NCI-H2029 (cell line): Measurements from ENCODE around the gene PIGO.

ENCODE experiments used
- DNase-seq: peaks from one replicate; lab custom pipeline; 2025; lab: John Stamatoyannopoulos, UW

PIGO gene

DNA sequence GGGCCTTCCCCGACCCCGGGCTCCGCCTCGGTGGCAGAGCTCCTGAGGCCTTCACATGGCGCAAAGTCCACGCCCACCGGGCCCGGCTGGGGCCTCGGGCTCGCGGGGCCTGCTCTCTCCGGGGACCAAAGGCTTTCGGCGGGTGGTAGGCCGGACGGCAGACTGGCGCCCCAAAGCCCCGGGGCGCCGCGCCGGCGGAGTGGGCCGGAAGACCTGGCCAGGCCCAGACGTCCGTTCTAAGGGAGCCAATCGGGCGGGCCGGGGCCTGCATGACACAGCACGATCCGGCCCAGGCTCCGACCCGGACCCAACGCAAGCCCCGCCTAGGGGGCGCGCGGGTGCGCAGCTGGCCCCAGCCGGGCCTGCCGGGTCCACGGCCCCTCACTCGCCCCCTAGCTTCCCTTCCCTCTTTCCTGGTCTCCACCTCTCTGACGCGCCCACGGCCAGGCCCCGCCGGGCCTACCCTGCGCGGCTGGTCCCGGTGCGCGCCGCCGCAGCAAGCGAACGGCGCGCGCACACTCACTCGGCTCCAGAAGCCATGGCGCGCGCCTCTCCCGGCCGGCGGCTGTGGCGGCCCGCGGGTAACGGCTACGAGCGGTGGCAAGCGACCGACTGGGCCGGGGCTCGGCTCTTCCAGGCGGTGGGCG is 24.5 kb downstream of the PIGO start:
- DNase-seq: peak; percentile 58

DNA sequence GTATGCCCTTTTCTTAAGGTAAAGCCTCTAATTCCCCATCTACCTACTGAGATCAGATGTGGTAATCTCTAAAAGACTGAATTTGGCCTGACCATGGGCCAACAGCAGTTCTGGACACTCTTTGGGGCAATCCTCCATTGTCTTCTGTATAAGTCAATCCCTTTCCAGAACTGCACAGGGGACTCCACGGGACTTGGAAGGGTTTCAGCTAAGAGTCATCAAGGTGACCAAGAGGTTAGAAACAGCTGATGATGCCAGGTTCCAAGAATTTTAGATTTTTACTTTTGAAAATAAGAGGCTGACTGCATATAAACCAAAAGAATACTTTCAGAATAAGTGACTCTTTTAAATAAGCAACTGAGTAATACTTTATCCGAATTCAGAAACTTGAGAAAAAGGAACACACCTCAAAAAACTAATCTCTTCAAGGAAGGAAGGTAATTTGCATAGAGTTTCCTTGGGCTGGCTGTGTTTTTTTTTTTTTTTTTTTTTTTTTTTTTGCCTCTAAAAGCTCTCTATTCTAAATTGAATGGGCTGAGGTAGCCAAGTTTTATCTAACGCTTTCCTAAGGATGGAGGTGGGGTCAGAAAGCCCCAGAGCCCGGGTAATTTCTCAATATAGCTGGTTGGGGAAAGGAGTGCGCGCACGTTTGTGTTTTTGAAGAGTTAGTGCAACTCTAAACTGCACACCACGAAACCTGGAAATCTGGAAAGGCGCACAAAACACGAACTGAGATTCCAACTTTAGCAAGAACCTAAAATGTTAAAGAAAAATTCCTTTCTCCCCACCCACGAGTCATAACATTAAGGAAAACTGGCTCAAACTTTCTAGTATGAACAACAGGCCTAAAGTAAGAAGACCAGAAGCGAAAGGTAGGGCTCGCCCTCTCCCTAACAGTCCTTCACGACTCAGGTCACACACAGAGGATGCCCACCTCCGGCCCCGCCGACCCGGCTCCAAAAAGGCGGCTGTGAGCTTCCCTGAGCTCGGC is 25.3 kb downstream of the PIGO start:
- DNase-seq: no peak

DNA sequence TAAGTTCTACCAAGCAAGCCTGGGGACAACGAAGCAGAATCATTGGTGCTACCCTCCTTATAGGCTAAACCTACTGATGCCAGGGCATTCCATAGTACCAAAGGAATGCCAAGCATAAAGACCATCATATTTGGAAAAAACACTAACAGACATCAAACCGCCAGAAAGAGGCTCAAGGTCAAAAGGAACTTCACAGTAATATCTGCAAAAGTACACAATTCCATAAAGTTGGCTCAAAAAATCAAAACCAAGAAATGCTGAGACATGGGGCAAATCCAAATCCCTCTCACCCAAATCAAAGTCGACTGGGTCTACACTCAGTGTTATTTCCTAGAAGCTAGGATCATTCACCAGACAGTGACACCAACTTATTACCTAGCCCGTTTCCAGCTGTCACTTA is 27.4 kb downstream of the PIGO start:
- no peak for DNase-seq

DNA sequence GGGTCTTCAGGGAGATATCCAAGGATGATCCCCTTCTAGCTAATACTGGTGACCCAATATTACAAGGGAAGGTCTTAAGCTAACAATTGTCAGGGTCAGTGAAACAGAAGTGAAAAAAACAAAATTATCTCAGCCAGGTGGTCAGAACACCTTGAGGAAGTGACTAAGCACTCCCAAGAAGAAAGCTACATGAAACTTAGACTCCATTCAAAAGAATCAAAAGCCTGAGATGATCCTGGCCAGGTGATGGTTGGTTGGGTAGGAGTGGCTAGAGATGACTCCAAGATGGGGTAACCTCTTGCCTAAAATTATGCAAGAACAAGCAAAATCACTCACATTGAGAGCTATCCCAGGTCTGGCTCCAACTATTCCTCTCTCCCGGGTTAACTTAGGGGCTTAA is 29.3 kb downstream of the PIGO start:
- DNase-seq: no peak

DNA sequence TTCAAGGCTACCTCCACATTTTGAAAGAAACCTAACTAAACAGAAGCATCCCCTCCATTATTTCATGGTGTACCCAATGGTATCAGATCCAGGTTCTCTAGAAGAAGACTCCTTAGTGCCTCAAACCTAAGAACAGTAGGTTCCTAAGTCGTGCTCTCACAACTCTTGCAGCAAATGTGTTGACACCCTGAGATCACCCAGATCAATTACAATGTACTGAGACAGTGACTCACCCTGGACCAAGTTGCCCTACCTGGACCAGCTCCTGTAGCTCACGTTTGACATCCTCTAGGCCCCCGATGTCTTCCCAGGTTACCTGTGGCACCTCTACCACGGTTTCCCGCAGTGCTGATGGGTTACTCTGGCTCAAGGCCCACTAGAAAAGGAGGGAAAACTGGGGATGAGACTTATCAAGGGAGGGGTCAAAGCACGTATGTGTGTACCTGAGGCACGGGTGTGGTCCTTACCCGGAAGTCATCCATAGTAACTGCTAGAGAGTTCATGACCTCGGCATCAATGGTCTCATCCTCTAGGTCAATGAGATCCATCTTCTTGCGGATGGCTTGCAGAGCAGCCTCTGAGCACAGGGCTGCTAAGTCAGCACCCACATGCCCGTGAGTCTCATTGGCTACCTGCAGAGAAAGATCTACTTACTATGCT is 35.7 kb downstream of the PIGO start:
- no peak for DNase-seq

DNA sequence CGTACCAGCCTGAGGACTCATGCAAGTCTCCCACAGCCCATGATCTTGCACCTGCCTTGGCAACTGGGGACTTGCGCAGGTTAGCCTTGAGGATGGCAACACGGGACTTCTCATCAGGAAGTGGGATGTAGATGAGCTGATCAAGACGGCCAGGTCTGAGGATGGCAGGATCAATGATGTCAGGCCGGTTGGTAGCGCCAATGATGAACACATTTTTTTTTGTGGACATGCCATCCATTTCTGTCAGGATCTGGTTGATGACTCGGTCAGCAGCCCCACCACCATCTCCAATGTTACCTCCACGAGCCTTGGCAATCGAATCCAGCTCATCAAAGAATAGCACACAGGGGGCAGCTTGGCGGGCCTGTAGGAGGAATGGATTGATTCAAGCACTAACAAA is 37.0 kb downstream of the PIGO start:
- DNase-seq: no peak

DNA sequence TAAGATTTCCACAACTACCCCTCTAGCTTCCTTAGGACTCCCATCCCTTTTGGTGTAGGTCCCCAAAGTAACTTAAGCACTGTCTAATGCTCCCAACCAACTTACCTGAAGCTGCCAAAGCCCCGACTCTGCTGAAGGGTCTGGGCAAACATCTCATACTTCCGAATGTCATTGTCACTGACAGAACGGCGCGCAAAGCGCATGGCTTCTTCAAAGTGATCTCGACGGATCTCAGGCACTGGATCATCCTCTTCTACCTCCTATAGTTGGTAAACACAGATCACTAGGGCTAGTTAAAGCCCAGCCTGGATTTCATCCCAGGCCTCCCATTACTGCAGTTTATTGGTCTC is 39.1 kb downstream of the PIGO start:
- no peak for DNase-seq

DNA sequence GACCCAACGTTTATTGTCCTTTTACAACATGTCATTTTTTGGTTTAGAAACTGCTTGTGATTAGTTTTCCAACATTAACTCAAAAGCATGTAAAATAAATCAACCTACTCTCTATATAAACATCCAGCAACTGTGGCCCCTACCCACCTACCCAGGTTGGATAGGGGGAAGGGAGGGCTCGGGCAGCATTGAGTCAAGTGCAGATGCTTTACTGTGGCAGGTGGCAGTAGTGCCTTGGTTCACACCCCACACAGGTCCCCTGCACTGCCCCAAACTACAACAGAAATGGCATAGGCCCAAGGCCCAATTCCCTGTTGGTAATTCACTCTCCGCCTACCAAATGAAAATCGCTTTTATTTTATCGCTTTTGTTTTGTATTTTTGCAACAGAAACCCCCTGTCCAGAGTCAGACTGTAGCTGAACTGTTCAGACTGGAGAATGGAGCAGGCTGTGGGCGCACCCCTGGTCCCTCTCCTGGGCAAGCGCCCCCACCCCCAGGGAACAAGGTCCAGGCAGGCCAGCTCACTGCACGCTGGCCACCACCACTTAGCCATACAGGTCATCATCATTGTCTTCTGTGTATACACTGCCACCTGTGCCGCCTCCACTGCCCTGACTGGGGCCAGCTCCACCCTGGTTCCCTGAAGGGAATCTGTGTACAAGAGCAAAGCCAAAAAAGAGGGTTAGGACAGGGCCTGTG is 39.7 kb downstream of the PIGO start:
- no peak for DNase-seq

DNA sequence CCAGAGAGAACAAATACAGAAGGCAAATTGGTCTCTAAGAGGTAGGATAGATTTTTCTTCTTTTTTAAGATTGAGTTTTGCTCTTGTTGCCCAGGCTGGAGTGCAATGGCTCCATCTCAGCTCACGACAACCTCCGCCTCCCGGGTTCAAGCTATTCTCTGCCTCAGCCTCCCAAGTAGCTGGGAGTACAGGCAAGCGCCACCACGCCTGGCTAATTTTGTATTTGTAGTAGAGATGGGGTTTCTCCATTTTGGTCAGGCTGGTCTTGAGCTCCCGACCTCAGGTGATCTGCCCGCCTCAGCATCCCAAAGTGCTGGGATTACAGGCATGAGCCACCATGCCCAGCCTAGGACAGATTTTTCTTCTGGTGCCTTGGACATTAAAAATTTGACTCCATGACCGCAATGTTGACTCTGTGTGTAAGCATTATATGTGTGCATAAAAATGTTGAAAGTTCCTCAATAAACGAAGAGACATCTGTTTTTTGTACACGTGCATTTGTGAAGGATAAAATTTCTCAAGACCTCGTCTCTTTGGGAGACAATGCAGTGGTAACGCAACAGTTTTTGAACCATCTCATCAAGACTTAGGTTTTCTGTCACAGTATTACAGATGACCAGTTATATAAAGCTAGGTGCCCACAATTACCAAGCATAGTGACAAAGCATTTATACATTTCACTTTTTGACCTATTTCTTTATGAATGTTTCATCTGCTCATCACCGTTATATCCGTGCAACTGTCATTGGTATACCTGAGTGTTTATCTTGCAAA is 41.3 kb downstream of the PIGO start:
- no peak for DNase-seq

DNA sequence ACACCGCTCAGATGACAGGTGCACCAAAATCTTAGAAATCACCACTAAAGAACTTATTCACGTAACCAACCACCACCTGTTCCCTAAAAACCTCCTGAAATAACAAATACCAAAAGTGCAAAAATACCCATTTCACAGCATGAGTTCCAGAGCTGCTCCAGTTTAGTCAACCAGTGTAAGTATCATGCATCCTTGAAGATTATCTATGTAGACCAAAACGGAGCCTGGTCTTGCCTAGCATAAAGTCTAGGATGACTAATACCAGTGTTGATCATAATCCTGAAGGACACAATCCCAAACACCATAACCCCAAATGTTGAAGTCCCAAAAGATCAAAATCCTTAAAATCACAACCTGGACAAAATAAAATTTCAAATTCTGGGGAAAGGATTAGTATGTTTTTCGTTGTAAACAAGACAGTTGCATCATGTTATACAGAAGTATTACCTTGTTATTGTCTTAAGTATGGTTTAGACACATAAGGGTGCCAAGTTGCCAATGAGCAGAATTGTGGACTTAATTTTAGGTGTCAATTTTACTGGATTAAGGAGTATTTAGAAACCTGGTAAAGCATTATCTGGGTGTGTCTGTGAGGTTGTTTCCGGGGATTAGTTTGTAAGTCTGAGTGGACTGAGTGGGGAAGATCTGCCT is 42.1 kb downstream of the PIGO start:
- no peak for DNase-seq

DNA sequence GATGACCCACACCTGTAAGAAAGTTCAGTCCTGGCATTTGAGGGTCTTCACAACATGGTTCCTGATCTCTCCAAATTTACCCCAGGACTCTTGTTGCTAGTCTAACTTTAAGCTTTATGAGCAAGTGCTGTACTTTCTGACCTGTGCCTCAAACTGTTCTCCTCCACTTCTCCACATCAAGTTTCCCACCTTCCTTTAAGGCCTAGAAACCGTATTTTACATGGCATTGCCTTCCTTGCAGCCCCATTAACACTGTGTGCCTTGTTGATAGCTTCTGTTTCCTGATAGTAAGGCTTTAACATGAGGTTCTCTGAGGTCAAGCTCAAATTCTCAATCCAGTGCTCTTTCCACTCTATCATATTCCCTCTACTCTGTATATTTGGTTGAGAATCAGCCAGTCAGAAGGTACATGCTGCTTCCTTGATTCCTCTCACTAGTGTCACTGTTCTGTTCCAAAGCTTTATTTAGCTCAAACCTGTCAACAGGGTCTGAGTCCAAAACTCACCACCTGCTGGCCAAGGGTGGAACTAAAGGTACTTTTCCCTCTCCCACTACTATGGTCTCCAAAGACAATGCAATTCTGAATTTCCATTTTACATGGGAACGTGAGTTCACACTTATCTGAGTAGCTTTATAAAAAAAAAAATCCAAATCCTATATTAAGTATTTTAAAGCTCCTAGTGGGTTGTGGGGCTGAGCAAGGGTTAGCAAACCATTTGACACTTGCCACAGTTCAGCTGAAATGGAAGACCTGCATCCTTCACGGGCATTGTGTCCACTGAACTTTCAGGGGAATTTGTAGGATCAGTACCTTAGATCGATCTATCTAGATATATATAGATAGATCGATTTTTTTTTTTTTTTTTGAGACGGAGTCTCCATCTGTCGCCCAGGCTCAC is 45.1 kb downstream of the PIGO start:
- peak; percentile 38 for DNase-seq

DNA sequence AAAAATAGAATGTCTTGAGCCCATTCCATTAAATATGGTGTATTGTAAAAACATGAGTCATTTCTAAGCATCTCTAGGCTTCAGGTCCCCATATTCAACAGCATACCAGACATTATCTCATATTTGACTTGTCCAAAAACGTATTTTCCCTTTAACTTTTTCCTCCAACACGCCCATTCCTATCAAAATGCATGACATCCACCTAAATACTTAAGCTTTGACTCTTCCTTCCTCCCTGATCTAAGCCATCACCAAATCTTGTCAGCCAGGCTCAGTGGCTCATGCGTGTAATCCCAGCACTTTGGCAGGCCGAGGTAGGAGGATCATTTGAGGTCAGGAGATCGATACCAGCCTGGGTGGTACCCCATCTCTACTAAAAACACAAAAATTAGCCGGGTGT is 47.9 kb downstream of the PIGO start:
- no peak for DNase-seq

DNA sequence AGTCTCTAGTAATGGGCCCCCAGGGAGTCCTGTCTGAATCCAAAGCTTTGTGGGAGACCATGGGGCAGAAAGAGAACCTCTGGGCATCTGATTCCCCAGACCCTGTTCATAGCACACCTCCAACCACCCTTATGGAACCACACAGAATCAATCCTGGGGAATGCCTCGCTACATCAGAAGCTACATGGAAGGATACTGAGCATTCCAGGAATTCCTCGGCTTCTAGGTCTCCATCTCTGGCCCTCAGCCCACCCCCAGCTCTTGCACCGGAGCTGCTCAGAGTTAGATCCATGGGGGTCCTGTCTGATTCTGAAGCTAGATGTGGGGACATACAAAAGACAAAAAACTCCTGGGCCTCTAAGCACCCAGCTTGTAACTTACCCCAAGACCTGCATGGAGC is 52.3 kb downstream of the PIGO start:
- DNase-seq: no peak

DNA sequence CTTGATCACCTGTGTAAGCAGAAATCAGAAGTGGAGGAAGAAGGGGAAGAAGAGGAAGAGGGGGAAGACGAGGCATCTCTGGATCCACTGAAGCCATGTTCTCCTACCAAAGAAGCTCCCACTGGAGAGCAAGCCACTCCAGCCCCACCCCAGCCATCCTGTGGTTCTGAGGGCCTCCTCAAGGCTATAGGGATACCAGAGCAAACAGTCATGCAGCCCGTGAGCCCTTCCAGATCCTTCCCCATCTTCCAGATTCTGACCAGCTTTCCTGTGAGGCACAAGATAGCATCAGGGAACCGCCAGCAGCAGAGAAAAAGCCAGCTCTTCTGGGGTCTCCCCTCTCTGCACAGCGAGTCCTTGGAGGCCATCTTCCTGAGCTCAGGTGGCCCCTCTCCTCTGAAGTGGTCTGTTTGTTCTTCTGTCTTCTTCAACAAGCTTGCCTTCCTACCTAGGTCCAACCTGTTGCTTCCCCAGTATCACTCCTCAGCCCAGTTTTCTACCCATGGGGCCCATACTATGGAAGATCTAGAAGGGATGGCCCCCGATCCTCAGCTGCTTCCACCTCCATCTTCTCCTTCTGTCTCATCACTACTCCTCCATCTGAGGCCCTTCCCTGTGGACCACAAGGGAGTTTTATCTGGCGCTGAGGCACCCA is 53.4 kb downstream of the PIGO start:
- no peak for DNase-seq

DNA sequence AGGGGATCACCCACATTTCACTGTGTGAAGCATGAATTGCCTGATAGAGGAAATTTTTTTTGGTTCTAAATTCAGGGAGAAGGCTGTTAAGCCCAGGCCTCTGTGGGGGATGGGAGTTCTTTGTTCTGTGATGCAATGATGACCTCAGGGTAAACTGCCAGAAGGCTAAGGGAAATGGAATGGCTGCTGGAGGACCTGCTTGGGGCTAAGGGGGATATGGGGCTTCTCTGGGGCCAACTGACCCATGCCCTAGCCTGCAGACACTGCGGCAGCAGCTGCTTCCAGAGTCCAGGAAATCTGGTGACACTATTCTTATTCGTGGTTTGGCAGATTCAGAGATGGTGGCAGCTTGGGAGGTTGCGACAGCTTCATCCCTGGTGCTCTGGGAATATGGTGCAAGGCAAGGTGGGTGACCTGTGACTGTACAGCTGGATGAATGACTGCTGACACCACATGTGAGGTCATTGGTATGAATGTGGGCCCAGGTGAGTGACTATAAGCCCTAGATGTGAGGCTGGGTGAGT is 54.2 kb downstream of the PIGO start:
- DNase-seq: no peak
